Limb (tissue), 2 donors: Measurements from ENCODE around the gene MTMR4.
"Not testable (repeated sequence)": the region's sequence is repeated elsewhere in the genome, so short reads cannot be mapped to it uniquely, and the experiment has no call there.

ENCODE experiments used
- DNase-seq, 2 donors: peaks; one replicate each; pipeline ENCODE4 v3.0.0-alpha.2; 2016; ENCODE audit errors: extremely low spot score in 2 of 2

The MTMR4 gene

GRCh38 chr17:58513965-58514769, at the start of gene MTMR4:
Gene MTMR4 (minus strand): TSS chr17:58514638. CDS start chr17:58514407, 231 bp downstream.
- peak; percentile 84 to 89 for DNase-seq

- no peak for DNase-seq
Observed at GRCh38 chr17:58560511-58560910, 46.1 kb upstream of the MTMR4 start.

- no peak for DNase-seq
Observed at GRCh38 chr17:58557981-58558380, 43.5 kb upstream of the MTMR4 start.

- DNase-seq = no peak
Observed at GRCh38 chr17:58556833-58557250, 42.4 kb upstream of the MTMR4 start.

- not testable (repeated sequence) for DNase-seq
Observed at GRCh38 chr17:58555109-58555508, 40.7 kb upstream of the MTMR4 start.

GRCh38 chr17:58541249-58541648, 26.8 kb upstream of the MTMR4 start:
- DNase-seq = no peak

GRCh38 chr17:58539698-58540097, 25.3 kb upstream of the MTMR4 start:
- no peak for DNase-seq

- no peak for DNase-seq
Observed at GRCh38 chr17:58538811-58539409, 24.5 kb upstream of the MTMR4 start.

GRCh38 chr17:58537266-58537665, 22.8 kb upstream of the MTMR4 start:
- no peak for DNase-seq

GRCh38 chr17:58536542-58536941, 22.1 kb upstream of the MTMR4 start:
- DNase-seq = no peak

GRCh38 chr17:58535431-58535830, 21.0 kb upstream of the MTMR4 start:
- DNase-seq = no peak

- no peak for DNase-seq
Observed at GRCh38 chr17:58534901-58535421, 20.5 kb upstream of the MTMR4 start.

GRCh38 chr17:58534331-58534730, 19.9 kb upstream of the MTMR4 start:
- no peak for DNase-seq

- DNase-seq = no peak
Observed at GRCh38 chr17:58533616-58534188, 19.3 kb upstream of the MTMR4 start.

GRCh38 chr17:58532555-58532951, 18.1 kb upstream of the MTMR4 start:
- no peak for DNase-seq

GRCh38 chr17:58531661-58532554, 17.5 kb upstream of the MTMR4 start:
- peak in 1 of 2 donors; percentile 70 for DNase-seq

- DNase-seq = no peak
Observed at GRCh38 chr17:58531122-58531521, 16.7 kb upstream of the MTMR4 start.

GRCh38 chr17:58530655-58531054, 16.2 kb upstream of the MTMR4 start:
- no peak for DNase-seq

- no peak for DNase-seq
Observed at GRCh38 chr17:58529275-58529674, 14.8 kb upstream of the MTMR4 start.

GRCh38 chr17:58528443-58528842, 14.0 kb upstream of the MTMR4 start:
- no peak for DNase-seq

- no peak for DNase-seq
Observed at GRCh38 chr17:58527949-58528348, 13.5 kb upstream of the MTMR4 start.
